Measurements from ENCODE around the gene CHRM5.

Gene CHRM5

GRCh38 chr15:33968224-33968623 lies at the start of gene CHRM5:
CHRM5 (plus strand) TSS chr15:33968497; CDS start chr15:34062718, 94,221 bp downstream.
- no peak for DNase-seq

GRCh38 chr15:33923446-33923845 lies 44.9 kb upstream of the CHRM5 start:
- no peak for DNase-seq

- DNase-seq, result no peak
Measured at GRCh38 chr15:33926260-33926659, 42.0 kb upstream of the CHRM5 start.

GRCh38 chr15:33932734-33933133 lies 35.6 kb upstream of the CHRM5 start:
- no peak for DNase-seq

- DNase-seq, result no peak
Measured at GRCh38 chr15:33934396-33934795, 33.9 kb upstream of the CHRM5 start.

GRCh38 chr15:33934921-33935320 lies 33.4 kb upstream of the CHRM5 start:
- DNase-seq, result no peak

- DNase-seq, result no peak
Measured at GRCh38 chr15:33941279-33942063, 26.8 kb upstream of the CHRM5 start.

GRCh38 chr15:33946152-33946551 lies 22.1 kb upstream of the CHRM5 start:
- no peak for DNase-seq

- DNase-seq, result no peak
Measured at GRCh38 chr15:33955945-33956344, 12.4 kb upstream of the CHRM5 start.

GRCh38 chr15:33956397-33956796 lies 11.9 kb upstream of the CHRM5 start:
- DNase-seq, result no peak

- no peak for DNase-seq
Measured at GRCh38 chr15:33959844-33960548, 8.3 kb upstream of the CHRM5 start.

GRCh38 chr15:33960549-33960935 lies 7.8 kb upstream of the CHRM5 start:
- no peak for DNase-seq

- DNase-seq, result no peak
Measured at GRCh38 chr15:33963831-33964664, 4.2 kb upstream of the CHRM5 start.

- DNase-seq, result no peak
Measured at GRCh38 chr15:33964665-33965040, 3.6 kb upstream of the CHRM5 start.

GRCh38 chr15:33968821-33969220 lies 524 bp downstream of the CHRM5 start:
- no peak for DNase-seq

- no peak for DNase-seq
Measured at GRCh38 chr15:33971811-33972210, 3.5 kb downstream of the CHRM5 start.

- DNase-seq, result no peak
Measured at GRCh38 chr15:33975022-33975565, 6.8 kb downstream of the CHRM5 start.

- DNase-seq, result no peak
Measured at GRCh38 chr15:33980159-33980558, 11.9 kb downstream of the CHRM5 start.

- no peak for DNase-seq
Measured at GRCh38 chr15:33982516-33982915, 14.2 kb downstream of the CHRM5 start.

GRCh38 chr15:33985287-33985686 lies 17.0 kb downstream of the CHRM5 start:
- no peak for DNase-seq

GRCh38 chr15:33985751-33986150 lies 17.5 kb downstream of the CHRM5 start:
- no peak for DNase-seq

GRCh38 chr15:33987444-33987843 lies 19.1 kb downstream of the CHRM5 start:
- no peak for DNase-seq

- no peak for DNase-seq
Measured at GRCh38 chr15:33988384-33988783, 20.1 kb downstream of the CHRM5 start.

Measured in stimulated activated CD4-positive, alpha-beta T cell treated with anti-CD3 and anti-CD28 coated beads, Interleukin-2, amount 100 ng/mL, for 24 hours (primary cell).